ENCODE data around the gene CLIP1. TPM values are rescaled to one million over a fixed set of nuclear protein-coding genes. Genes with fewer than 3 reads are reported as not detected.
A peak's percentile ranks its signal among the peaks of the same experiment; 100 is the strongest.

The CLIP1 gene
- total RNA-seq, 1 experiment from 2014 or later, result 42.9 TPM

DNA sequence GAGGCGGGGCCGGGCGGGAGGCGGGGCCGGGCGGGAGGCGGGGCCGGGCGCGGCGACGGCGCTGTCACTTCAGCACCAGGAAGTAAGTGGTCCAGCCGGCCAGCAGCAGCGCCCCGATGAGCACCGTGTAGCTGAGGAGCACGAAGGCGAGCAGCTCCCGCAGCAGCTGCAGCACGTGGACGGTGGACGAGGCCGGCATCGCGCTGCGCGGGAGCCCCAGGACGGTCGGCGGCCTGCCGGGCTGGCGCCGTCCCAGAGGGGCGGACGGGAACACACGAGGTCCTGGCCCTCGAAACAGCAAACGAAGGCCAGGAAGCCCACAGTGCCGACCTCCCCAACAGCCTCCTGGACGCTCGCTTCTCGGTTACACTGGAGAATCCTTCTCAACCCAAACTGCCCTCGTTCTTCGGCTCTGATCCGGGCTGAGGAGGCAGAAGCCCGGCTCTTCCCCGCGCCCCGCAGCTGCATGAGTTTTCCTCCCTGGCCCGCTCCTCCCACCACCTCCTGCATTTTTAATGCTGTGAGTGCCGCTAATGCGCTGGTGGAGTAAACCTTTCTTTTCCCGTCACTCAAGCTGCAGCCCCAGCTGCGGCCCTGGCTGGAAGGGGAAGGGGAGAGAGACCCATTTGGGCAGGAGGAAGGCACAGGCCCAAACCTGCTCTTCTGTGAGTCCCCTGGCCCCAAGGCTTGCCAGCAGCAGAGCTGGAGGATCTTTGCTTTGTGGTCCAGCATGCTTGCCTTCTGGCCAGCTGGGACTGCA is 195.9 kb downstream of the CLIP1 start:
- H3K9me3 ChIP-seq (ENCODE audit: control insufficient read depth in 1 of 2, insufficient read depth in 1 of 2, low read depth in 1 of 2, low read length in 2 of 2), result no peaks in the 10 kb centered on the region
- peak overlapping the region; percentile 62 for H3K4me2 ChIP-seq (ENCODE audit: low read length)
- POLR2A ChIA-PET, result interaction anchor here (0.6 to 1.5 kb wide), 5 partner anchors 12 to 115 kb away, joined by 3 to 5 read pairs (median 3); partner anchors contain the start of gene B3GNT4
- H3K4me3 ChIP-seq (replicated peaks in 1 of 2; ENCODE audit: low read depth in 1 of 2, low read length in 2 of 2), result peak overlapping the region; percentile 4 to 34; a peak in 2 of 4 replicates
- CTCF ChIA-PET, result no interaction called here
- TF ChIP-seq ELF1 (IDR thresholded peaks at IDR 0.05; ENCODE audit: borderline replicate concordance, low read depth), result no peak
- TF ChIP-seq, protein P1, sequence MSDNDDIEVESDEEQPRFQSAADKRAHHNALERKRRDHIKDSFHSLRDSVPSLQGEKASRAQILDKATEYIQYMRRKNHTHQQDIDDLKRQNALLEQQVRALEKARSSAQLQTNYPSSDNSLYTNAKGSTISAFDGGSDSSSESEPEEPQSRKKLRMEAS (IDR thresholded peaks at IDR 0.05), result peak; percentile 83
- TF ChIP-seq, protein P2, sequence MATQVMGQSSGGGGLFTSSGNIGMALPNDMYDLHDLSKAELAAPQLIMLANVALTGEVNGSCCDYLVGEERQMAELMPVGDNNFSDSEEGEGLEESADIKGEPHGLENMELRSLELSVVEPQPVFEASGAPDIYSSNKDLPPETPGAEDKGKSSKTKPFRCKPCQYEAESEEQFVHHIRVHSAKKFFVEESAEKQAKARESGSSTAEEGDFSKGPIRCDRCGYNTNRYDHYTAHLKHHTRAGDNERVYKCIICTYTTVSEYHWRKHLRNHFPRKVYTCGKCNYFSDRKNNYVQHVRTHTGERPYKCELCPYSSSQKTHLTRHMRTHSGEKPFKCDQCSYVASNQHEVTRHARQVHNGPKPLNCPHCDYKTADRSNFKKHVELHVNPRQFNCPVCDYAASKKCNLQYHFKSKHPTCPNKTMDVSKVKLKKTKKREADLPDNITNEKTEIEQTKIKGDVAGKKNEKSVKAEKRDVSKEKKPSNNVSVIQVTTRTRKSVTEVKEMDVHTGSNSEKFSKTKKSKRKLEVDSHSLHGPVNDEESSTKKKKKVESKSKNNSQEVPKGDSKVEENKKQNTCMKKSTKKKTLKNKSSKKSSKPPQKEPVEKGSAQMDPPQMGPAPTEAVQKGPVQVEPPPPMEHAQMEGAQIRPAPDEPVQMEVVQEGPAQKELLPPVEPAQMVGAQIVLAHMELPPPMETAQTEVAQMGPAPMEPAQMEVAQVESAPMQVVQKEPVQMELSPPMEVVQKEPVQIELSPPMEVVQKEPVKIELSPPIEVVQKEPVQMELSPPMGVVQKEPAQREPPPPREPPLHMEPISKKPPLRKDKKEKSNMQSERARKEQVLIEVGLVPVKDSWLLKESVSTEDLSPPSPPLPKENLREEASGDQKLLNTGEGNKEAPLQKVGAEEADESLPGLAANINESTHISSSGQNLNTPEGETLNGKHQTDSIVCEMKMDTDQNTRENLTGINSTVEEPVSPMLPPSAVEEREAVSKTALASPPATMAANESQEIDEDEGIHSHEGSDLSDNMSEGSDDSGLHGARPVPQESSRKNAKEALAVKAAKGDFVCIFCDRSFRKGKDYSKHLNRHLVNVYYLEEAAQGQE (IDR thresholded peaks at IDR 0.05; ENCODE audit: low read depth), result peak; percentile 69
- no peak for TF ChIP-seq SRF (IDR thresholded peaks at IDR 0.05; ENCODE audit: low read depth)
- TF ChIP-seq, protein P3, sequence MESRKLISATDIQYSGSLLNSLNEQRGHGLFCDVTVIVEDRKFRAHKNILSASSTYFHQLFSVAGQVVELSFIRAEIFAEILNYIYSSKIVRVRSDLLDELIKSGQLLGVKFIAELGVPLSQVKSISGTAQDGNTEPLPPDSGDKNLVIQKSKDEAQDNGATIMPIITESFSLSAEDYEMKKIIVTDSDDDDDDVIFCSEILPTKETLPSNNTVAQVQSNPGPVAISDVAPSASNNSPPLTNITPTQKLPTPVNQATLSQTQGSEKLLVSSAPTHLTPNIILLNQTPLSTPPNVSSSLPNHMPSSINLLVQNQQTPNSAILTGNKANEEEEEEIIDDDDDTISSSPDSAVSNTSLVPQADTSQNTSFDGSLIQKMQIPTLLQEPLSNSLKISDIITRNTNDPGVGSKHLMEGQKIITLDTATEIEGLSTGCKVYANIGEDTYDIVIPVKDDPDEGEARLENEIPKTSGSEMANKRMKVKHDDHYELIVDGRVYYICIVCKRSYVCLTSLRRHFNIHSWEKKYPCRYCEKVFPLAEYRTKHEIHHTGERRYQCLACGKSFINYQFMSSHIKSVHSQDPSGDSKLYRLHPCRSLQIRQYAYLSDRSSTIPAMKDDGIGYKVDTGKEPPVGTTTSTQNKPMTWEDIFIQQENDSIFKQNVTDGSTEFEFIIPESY (IDR thresholded peaks at IDR 0.05; ENCODE audit: extremely low read depth, insufficient replicate concordance, low read length), result no peak
- TF ChIP-seq YY1 (IDR thresholded peaks at IDR 0.05; ENCODE audit: extremely low read depth, insufficient replicate concordance, low read depth, low read length), result no peak
- H3K36me3 ChIP-seq (ENCODE audit: control insufficient read depth in 1 of 2, insufficient read depth in 2 of 2, low read length in 2 of 2), result peaks cover 7 to 16% of the 10 kb centered on the region in 2 experiments
- ATAC-seq (no peak), DNase-seq (ENCODE audit: low read depth, low spot score) (no peak)
- intact Hi-C loops (cut with micrococcal nuclease), result loop anchor here (1.0 kb wide), 2 partner anchors 40 to 301 kb away; partner anchors contain the start of genes KNTC1 and VPS33A
- H3K9ac ChIP-seq (ENCODE audit: low read length), result no peak overlapping the region
- peaks cover 41% of the 10 kb centered on the region for H3K79me2 ChIP-seq (ENCODE audit: insufficient read depth, low read length)
- no peak overlapping the region; the same call in 1 of the 2 replicates for H3K27ac ChIP-seq (ENCODE audit: low read depth, low read length)
- BruUV-seq (replicated peaks), result no TSS peak
- no peaks in the 10 kb centered on the region for H3K9me2 ChIP-seq (ENCODE audit: insufficient read depth)
- RAD21 ChIA-PET (ENCODE audit: low non-redundant PET in 1 of 2, low total read pairs in 2 of 2, uncharacterized antibody in 2 of 2, unreplicated experiment in 2 of 2), result interaction anchor here in 1 of 2 experiments (0.6 kb wide), 2 partner anchors 14 to 740 kb away, joined by 3 read pairs; partner anchors contain the start of gene ABCB9
- no peaks in the 10 kb centered on the region for H3K27me3 ChIP-seq (ENCODE audit: insufficient read depth, low read length)
- no peaks in the 10 kb centered on the region for H4K20me1 ChIP-seq (ENCODE audit: insufficient read depth)
- H3K4me1 ChIP-seq (ENCODE audit: control insufficient read depth in 1 of 2, insufficient read depth in 2 of 2, low read length in 2 of 2), result peaks cover 7 to 21% of the 10 kb centered on the region in 2 experiments
- no peak overlapping the region for H2AFZ ChIP-seq (ENCODE audit: low read depth, low read length, poor library complexity, severe bottlenecking)

Data from HCT116 (cell line).